Testis (tissue), 2 donors: ENCODE data around the gene ERF.

ENCODE experiments used
- CTCF ChIP-seq, 3 experiments: fragments of 450-650 bp in 2 of 3; fragments of 200-600 bp in 1 of 3; sonication (generic) in 1 of 3; IDR thresholded peaks; one replicate each; pipeline ENCODE4 v1.5.1; 2016 to 2019; ENCODE audit warnings: antibody characterized with exemption in 3 of 3, mild to moderate bottlenecking in 2 of 3, moderate library complexity in 1 of 3
- POLR2A ChIP-seq: fragments of 450-650 bp; IDR thresholded peaks from one replicate; pipeline ENCODE4 v1.6.1; 2017; ENCODE audit warnings: antibody characterized with exemption, mild to moderate bottlenecking, moderate library complexity

- TF ChIP-seq CTCF (IDR thresholded peaks at IDR 0.05) (no peak), POLR2A (no peak)
Measured at GRCh38 chr19:42224940-42225717, 29.8 kb downstream of the ERF start.
